Caco-2 (cell line): ENCODE data around the gene CLCA4. TPM values are rescaled to one million over a fixed set of nuclear protein-coding genes. Genes with fewer than 3 reads are reported as not detected.

Source experiments
- BruUV-seq: library from RNA; stranded (reverse); fragments of 400-500 nt; replicated peaks from 2 replicates; lab custom pipeline; 2021; lab: Mats Ljungman, UMichigan
- CTCF ChIA-PET: fragments of 300-600 bp; sonication (Branson Sonifier 250); formaldehyde crosslinking; loops from one replicate; lab custom pipeline; 2022; ENCODE audit warnings: antibody characterized with exemption; lab: Charles Lee
- POLR2A ChIA-PET: fragments of 300-600 bp; sonication (Branson Sonifier 250); formaldehyde crosslinking; loops from one replicate; lab custom pipeline; 2022; ENCODE audit warnings: antibody characterized with exemption; lab: Charles Lee
- DNase-seq, 2 experiments: peaks; one replicate each; pipeline versions ENCODE4 v3.0.0 to v3.0.0-alpha.2; 2020 to 2022
- H3K27me3 ChIP-seq: replicated peaks from 2 replicates; pipeline ENCODE4 v1.6.0; 2011; ENCODE audit warnings: low read length; ENCODE audit not compliant: control insufficient read depth, insufficient read depth
- H3K36me3 ChIP-seq: 2 replicates; pipeline ENCODE4 v1.5.1; 2011; ENCODE audit warnings: low read length; ENCODE audit not compliant: control insufficient read depth, insufficient read depth
- H3K4me1 ChIP-seq: fragments of 250-450 bp; sonication (Bioruptor Pico); 2 replicates; pipeline ENCODE4 v1.5.1; 2020; ENCODE audit warnings: mild to moderate bottlenecking
- H3K4me3 ChIP-seq: 2 replicates; pipeline ENCODE4 v1.5.1; 2011; ENCODE audit warnings: low read depth, mild to moderate bottlenecking, control low read depth, low read length
- H3K9me3 ChIP-seq: fragments of 250-450 bp; sonication (Bioruptor Pico); 2 replicates; pipeline ENCODE4 v1.5.1; 2020; ENCODE audit warnings: mild to moderate bottlenecking, moderate library complexity
- H3K27ac Mint-ChIP-seq: one replicate; pipeline ENCODE4 v1.8.0; 2022; ENCODE audit warnings: mixed read lengths; ENCODE audit not compliant: unreplicated experiment
- H3K27me3 Mint-ChIP-seq: one replicate; pipeline ENCODE4 v1.8.0; 2022; ENCODE audit warnings: mixed read lengths; ENCODE audit not compliant: insufficient read depth, unreplicated experiment
- H3K36me3 Mint-ChIP-seq: one replicate; pipeline ENCODE4 v1.8.0; 2022; ENCODE audit warnings: mild to moderate bottlenecking, mixed read lengths; ENCODE audit not compliant: insufficient read depth, unreplicated experiment
- H3K4me1 Mint-ChIP-seq: one replicate; pipeline ENCODE4 v1.8.0; 2022; ENCODE audit warnings: low read depth, mixed read lengths; ENCODE audit not compliant: unreplicated experiment
- H3K4me3 Mint-ChIP-seq: one replicate; pipeline ENCODE4 v1.8.0; 2022; ENCODE audit warnings: mild to moderate bottlenecking, moderate library complexity, mixed read lengths; ENCODE audit not compliant: unreplicated experiment
- H3K9me3 Mint-ChIP-seq: one replicate; pipeline ENCODE4 v1.8.0; 2022; ENCODE audit warnings: mixed read lengths; ENCODE audit not compliant: unreplicated experiment
- CTCF ChIP-seq, 2 experiments: fragments of 200-600 bp in 1 of 2; IDR thresholded peaks; 1 replicate in 1 of 2; 2 replicates in 1 of 2; pipeline versions ENCODE4 v1.5.1 to v1.8.0; 2011 to 2022; ENCODE audit warnings: antibody characterized with exemption in 1 of 2, control low read depth in 1 of 2, inconsistent platforms in 1 of 2, low read depth in 1 of 2, low read length in 1 of 2, mild to moderate bottlenecking in 1 of 2, moderate library complexity in 1 of 2; ENCODE audit not compliant: insufficient read depth in 1 of 2, severe bottlenecking in 1 of 2, unreplicated experiment in 1 of 2
- intact Hi-C: fragments of 100-400 bp; cut with micrococcal nuclease; formaldehyde crosslinking; loops from one replicate; pipeline ENCODE4 v1.10.0; 2022; ENCODE audit not compliant: unreplicated experiment
- total RNA-seq: library from RNA; stranded (reverse); gene quantifications from 2 replicates; pipeline ENCODE4 v1.2.3, GENCODE V29; 2022

The CLCA4 gene
- total RNA-seq, 1 experiment from 2014 or later = not detected

DNA sequence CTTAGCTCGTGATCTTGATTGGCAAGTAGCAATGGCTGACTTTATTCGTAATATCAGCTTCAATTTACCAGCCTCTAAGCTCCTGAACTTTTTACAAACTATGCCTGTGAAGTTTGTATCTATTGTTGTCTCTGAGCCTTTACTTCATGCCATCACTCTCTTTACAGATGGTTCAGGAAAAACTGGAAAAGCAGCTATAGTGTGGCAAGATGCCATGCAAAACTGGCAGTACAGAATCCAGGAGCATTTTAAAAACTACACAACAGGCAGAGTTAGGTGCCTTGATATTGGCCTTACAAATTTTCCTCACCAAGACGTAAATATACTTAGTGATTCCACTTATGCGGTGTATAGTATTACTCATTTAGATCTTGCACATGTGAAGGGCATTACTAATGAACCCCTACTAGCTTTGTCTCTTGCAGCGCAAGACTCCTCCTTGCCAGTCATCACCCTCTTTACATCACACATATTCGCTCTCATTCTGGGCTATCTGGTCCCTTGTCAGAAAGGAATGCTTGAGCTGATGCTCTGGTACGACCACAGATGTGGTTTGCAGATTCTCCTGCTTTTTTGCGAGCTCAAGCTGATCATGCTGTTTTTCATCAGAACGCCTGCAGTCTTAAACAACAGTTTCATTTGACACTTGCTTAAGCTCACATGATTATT lies 41.8 kb upstream of the CLCA4 start:
- Mint-ChIP-seq H3K4me1 (peaks cover 13% of the 10 kb centered on the region), H3K4me3 (no peak overlapping the region), H3K36me3 (no peaks in the 10 kb centered on the region), H3K9me3 (no peaks in the 10 kb centered on the region), H3K27me3 (no peaks in the 10 kb centered on the region), H3K27ac (no peak overlapping the region)
- ChIA-PET CTCF (interaction anchor here (1.5 kb wide), 1 partner anchor 199 kb away, joined by 8 read pairs; the partner anchor contains the start of gene SH3GLB1), POLR2A (no interaction called here)
- Histone ChIP-seq H3K4me3 (no peak overlapping the region), H3K36me3 (no peaks in the 10 kb centered on the region), H3K4me1 (peaks cover 10% of the 10 kb centered on the region; the same call in 1 of the 2 replicates), H3K27me3 (no peaks in the 10 kb centered on the region), H3K9me3 (no peaks in the 10 kb centered on the region)
- DNase-seq = no peak
- intact Hi-C loops = loop anchor here (5.0 kb wide), 3 partner anchors 77 to 462 kb away; no protein-coding TSS in a partner anchor
- TF ChIP-seq CTCF (IDR thresholded peaks at IDR 0.05; ENCODE audit: insufficient read depth in 1 of 2, low read depth in 1 of 2, low read length in 1 of 2, severe bottlenecking in 1 of 2, unreplicated experiment in 1 of 2) = no peak
- BruUV-seq = no TSS peak

GRCh38 chr1:86505564-86505902 lies 41.3 kb upstream of the CLCA4 start:
- BruUV-seq = no TSS peak
- Mint-ChIP-seq H3K4me1 (peaks cover 13% of the 10 kb centered on the region), H3K27ac (no peak overlapping the region), H3K36me3 (no peaks in the 10 kb centered on the region), H3K4me3 (no peak overlapping the region), H3K27me3 (no peaks in the 10 kb centered on the region), H3K9me3 (no peaks in the 10 kb centered on the region)
- no peak overlapping the region for H3K4me3 ChIP-seq
- H3K9me3 ChIP-seq = no peaks in the 10 kb centered on the region
- no peak for DNase-seq
- ChIA-PET CTCF (no interaction called here), POLR2A (no interaction called here)
- H3K4me1 ChIP-seq = peaks cover 10% of the 10 kb centered on the region; the same call in 1 of the 2 replicates
- no peak for TF ChIP-seq CTCF (IDR thresholded peaks at IDR 0.05; ENCODE audit: insufficient read depth in 1 of 2, low read depth in 1 of 2, low read length in 1 of 2, severe bottlenecking in 1 of 2, unreplicated experiment in 1 of 2)
- no peaks in the 10 kb centered on the region for H3K36me3 ChIP-seq
- intact Hi-C loops = no loop called here
- H3K27me3 ChIP-seq = no peaks in the 10 kb centered on the region

GRCh38 chr1:86507935-86508582 lies 38.8 kb upstream of the CLCA4 start:
- H3K36me3 Mint-ChIP-seq = no peaks in the 10 kb centered on the region
- no peak overlapping the region for H3K4me3 Mint-ChIP-seq
- Histone ChIP-seq H3K9me3 (no peaks in the 10 kb centered on the region), H3K4me1 (peaks cover 8% of the 10 kb centered on the region; the same call in 1 of the 2 replicates), H3K4me3 (no peak overlapping the region), H3K36me3 (no peaks in the 10 kb centered on the region), H3K27me3 (no peaks in the 10 kb centered on the region)
- peaks cover 13% of the 10 kb centered on the region for H3K4me1 Mint-ChIP-seq
- H3K27me3 Mint-ChIP-seq = no peaks in the 10 kb centered on the region
- peak; percentile 6 to 26 for TF ChIP-seq CTCF (IDR thresholded peaks at IDR 0.05; ENCODE audit: insufficient read depth in 1 of 2, low read depth in 1 of 2, low read length in 1 of 2, severe bottlenecking in 1 of 2, unreplicated experiment in 1 of 2)
- no peaks in the 10 kb centered on the region for H3K9me3 Mint-ChIP-seq
- ChIA-PET POLR2A (no interaction called here), CTCF (no interaction called here)
- intact Hi-C loops = no loop called here
- no TSS peak for BruUV-seq
- H3K27ac Mint-ChIP-seq = no peak overlapping the region
- DNase-seq = no peak
